Mucosa of descending colon (tissue), 3 donors: ENCODE data around the gene NUTM2D. TPM values are rescaled to one million over a fixed set of nuclear protein-coding genes. Genes with fewer than 3 reads are reported as not detected.
"Not testable (repeated sequence)": the region's sequence is repeated elsewhere in the genome, so short reads cannot be mapped to it uniquely, and the experiment has no call there.

Experiments used
- ATAC-seq: fragments of 200-7000 bp; cut with Tn5 transposase; one replicate; pipeline ENCODE4 v1.9.1; 2020; ENCODE audit warnings: mild to moderate bottlenecking, moderate library complexity
- DNase-seq, 3 donors: peaks; one replicate each; pipeline ENCODE4 v3.0.0-alpha.2; 2020
- H3K36me3 ChIP-seq: fragments of 200-600 bp; one replicate; pipeline ENCODE4 v1.8.0; 2021; ENCODE audit warnings: low read depth, mild to moderate bottlenecking
- H3K4me1 ChIP-seq: fragments of 200-600 bp; one replicate; pipeline ENCODE4 v1.8.0; 2021; ENCODE audit warnings: low read depth, mild to moderate bottlenecking
- H3K4me3 ChIP-seq: fragments of 200-600 bp; one replicate; pipeline ENCODE4 v1.8.0; 2021; ENCODE audit warnings: mild to moderate bottlenecking
- H3K9me3 ChIP-seq: fragments of 200-600 bp; one replicate; pipeline ENCODE4 v1.8.0; 2021; ENCODE audit warnings: mild to moderate bottlenecking
- intact Hi-C, 2 donors: fragments of 100-400 bp; cut with DNase I in 1 of 2; cut with micrococcal nuclease in 1 of 2; formaldehyde crosslinking; loops; one replicate each; pipeline versions ENCODE4 v1.11.0 to v1.11.1; 2022; cut with DNase I, micrococcal nuclease
- total RNA-seq, 3 donors: library from RNA; stranded (reverse); fragmentation: NEBNext Ultra II Directional in 2 of 3; extraction: Animal tissue kit (Norgen Biotek cat#: 25700) in 2 of 3; gene quantifications; one replicate each; pipeline versions ENCODE4 v1.2.1 to v1.2.4, GENCODE V29; 2021 to 2023
- donor health status: DM: no; HTN: no; CAD: no; lungs with moderate emphysema.
- donor health status: DM: no; HTN: no; CAD: no.
- donor health status: DM: no; HTN: yes; CAD: no.

The NUTM2D gene
- total RNA-seq, 3 donors from 2014 or later = 7.0 to 7.2 (median 7.1) TPM

GRCh38 chr10:87391360-87391759, 33.8 kb downstream of the NUTM2D start:
- H3K36me3 ChIP-seq, ATAC-seq, H3K4me1 ChIP-seq, H3K9me3 ChIP-seq, intact Hi-C loops, H3K4me3 ChIP-seq: not testable (repeated sequence)
- DNase-seq = peak in 1 of 3 donors; percentile 6

DNA sequence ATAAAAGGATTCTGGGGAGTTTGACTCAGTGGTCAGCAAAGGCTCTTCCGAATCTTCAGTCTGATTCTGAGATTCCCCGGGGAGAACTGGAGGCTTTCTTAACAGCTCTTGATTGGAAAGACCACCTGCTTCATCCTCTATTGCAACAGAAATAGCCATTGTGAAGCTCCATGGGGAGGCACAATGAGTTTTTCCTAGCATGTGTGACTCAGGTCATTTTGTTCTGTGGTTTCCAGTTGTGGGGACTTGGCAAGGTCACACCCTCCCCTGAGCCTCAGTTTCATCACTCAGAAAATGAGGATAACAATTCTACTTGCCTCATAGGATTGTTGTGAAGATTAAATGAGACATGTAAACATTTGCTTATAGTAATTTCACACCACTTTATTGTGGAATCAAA, 38.7 kb downstream of the NUTM2D start:
- H3K9me3 ChIP-seq, H3K4me1 ChIP-seq, intact Hi-C loops, H3K4me3 ChIP-seq, H3K36me3 ChIP-seq, DNase-seq, ATAC-seq: not testable (repeated sequence)

GRCh38 chr10:87398436-87398835, 40.9 kb downstream of the NUTM2D start:
- DNase-seq, H3K36me3 ChIP-seq, H3K4me1 ChIP-seq, H3K9me3 ChIP-seq, H3K4me3 ChIP-seq, intact Hi-C loops, ATAC-seq: not testable (repeated sequence)

- peak; percentile 92 for ATAC-seq
- H3K9me3 ChIP-seq, intact Hi-C loops, H3K36me3 ChIP-seq, H3K4me1 ChIP-seq, H3K4me3 ChIP-seq: not testable (repeated sequence)
- peak; percentile 28 to 45 (median 44) for DNase-seq
Observed at GRCh38 chr10:87407516-87408467, 50.2 kb downstream of the NUTM2D start.

DNA sequence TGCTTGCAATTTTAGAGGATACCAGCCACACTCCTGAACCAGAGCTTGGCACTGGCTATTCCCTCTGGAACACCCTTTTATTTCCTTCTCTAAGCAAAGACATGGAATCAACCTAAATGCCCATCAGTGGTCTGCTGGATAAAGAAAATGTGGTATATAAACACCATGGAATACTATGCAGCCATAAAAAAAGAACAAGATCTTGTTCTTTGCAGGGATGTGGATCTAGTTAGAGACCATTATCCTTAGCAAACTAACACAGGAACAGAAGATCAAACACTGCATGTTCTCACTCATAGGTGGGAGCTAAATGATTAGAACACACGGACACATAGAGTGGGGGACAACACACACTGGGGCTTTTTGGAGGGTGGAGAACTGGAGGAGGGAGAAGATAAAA, 56.4 kb downstream of the NUTM2D start:
- intact Hi-C loops = not testable (repeated sequence)

More for the DNA sequence above, 56.4 kb downstream of the NUTM2D start:
- H3K4me3 ChIP-seq, DNase-seq, H3K36me3 ChIP-seq, H3K4me1 ChIP-seq, ATAC-seq, H3K9me3 ChIP-seq: not testable (repeated sequence)

Other genes starting within 250 kb of the NUTM2D start
- 1 to 10 TPM; 1.3 to 2.4 (median 2.3) TPM for gene NUTM2A, start 132.3 kb upstream of the NUTM2D start, total RNA-seq
- 10 to 100 TPM; 12.0 to 28.3 (median 20.8) TPM for gene MINPP1, start 147.1 kb downstream of the NUTM2D start, total RNA-seq